ENCODE results near the gene NPTXR.
"Not testable (repeated sequence)": the region's sequence is repeated elsewhere in the genome, so short reads cannot be mapped to it uniquely, and the experiment has no call there.

Gene NPTXR

DNA sequence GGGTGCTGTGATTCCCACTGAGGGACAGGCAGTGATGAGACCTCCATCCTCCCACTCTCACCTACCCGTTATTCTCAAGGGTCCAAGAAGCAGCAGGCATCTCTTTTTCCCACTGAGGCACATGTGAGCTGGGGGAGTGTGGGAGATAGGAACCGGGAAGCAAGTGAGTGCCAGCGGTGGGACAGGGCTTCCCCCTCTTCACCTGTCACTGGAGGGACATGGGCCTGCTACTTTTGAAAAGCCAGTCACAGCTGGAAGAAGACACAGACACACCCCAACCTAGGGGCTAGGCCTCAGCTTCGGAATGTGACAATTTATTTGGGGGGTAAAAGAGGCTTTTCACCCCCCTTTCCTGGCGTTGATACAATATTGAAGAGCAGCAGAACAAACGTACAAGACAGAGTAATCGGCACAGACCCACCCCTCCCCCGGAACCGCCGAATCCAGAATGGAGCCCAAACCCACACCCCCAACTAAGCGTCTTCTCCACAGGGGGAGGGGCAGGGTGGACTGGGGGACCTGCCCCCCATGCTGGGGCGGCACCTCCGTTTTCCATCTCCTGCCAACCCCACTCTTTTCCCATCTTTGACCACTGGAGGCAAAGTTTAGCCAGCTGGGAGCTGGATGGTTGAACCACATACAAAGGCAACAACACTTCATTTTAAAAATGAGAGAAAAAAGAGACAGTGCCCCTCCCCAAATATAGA lies 17.5 kb upstream of the NPTXR start:
- TF ChIP-seq, protein P1, sequence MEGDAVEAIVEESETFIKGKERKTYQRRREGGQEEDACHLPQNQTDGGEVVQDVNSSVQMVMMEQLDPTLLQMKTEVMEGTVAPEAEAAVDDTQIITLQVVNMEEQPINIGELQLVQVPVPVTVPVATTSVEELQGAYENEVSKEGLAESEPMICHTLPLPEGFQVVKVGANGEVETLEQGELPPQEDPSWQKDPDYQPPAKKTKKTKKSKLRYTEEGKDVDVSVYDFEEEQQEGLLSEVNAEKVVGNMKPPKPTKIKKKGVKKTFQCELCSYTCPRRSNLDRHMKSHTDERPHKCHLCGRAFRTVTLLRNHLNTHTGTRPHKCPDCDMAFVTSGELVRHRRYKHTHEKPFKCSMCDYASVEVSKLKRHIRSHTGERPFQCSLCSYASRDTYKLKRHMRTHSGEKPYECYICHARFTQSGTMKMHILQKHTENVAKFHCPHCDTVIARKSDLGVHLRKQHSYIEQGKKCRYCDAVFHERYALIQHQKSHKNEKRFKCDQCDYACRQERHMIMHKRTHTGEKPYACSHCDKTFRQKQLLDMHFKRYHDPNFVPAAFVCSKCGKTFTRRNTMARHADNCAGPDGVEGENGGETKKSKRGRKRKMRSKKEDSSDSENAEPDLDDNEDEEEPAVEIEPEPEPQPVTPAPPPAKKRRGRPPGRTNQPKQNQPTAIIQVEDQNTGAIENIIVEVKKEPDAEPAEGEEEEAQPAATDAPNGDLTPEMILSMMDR (IDR thresholded peaks at IDR 0.05; ENCODE audit: extremely low read depth, insufficient read depth, missing control alignments): no peak
- in situ Hi-C loops (cut with MboI; ENCODE audit: low pct_unique_long_range_greater_than_20kb, low sequenced_read_pairs, unreplicated experiment): no loop called here

DNA sequence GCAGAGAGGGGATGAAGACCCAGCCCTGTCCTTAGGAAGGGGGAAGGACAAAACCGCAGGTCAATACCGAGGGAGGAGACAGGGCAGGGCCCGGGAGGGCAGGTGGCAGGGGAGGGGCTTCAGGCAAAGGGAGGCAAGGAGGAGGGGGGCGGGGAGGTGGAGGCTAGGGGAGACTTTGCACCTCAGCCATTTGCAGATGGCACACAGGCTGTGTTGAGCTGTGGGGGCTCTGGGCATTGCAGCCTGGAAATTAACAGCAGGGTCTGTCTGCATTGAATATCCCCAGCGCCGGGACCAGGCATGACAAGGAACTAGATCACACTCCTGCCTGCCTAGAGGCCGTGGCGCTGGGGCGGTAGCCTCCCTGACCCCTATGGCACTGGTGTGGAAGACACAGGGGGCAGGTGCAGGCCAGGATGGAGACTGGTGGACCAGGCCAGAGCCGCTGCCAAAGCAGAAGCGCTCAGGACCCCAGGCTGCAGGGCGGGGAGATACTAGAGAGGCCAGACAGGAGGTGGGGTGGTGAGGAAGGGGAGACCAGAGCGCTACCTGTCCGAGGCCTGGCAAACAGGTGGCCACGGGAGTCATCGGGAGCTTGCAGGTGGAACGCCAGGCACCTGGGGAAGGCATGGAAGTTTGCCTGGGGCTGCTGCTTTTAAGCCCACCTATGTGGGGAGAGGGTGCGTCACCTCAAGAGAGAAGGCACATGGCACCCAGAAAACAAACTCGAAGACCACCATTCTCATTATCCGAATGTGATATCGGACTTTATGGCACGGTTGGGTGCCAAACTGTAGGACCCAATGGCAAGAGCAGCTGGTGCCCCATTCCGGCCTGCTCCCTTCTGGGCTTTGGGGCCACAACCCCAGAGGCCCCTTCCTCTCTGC lies 16.7 kb upstream of the NPTXR start:
- TF ChIP-seq, protein P1 (IDR thresholded peaks at IDR 0.05; ENCODE audit: extremely low read depth, insufficient read depth, missing control alignments): no peak
- in situ Hi-C loops (cut with MboI; ENCODE audit: low pct_unique_long_range_greater_than_20kb, low sequenced_read_pairs, unreplicated experiment): no loop called here
- no peak for DNase-seq (ENCODE audit: low spot score)

More for the DNA sequence above, 17.5 kb upstream of the NPTXR start:
- no peak for DNase-seq (ENCODE audit: low spot score)

DNA sequence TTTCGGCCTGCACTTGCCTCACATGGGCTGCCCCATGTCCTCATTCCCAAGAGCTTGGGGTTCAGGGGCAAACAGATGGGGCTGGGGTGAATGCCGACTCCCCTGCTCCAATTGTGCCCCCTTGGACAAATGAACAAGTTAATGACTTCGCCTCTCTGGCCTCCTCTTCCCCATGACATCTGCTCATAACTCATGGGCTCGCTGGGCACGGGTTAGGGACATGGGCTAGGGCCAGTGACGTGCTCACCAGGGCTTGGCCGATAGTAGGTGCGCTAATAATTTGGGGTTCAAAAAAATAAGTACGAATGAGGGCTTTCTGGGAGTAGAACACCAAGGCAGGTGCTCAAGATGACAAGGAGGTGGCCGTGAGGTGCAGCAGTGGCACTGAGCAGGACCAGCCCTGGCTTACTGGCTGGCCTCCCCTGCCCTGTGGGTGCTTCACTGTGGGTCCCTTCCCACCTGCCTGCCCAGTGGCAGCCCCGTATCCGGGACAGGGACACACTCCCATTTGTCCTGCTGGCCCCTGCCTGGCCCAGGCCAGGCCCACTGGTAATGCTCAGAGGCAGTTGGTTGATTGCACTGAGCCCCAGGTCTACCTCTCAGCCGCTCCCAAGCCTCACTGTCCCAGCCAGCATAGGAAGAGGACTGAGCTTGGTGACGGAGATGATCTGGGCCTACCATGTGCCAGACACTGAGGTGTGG lies 15.9 kb upstream of the NPTXR start:
- DNase-seq (ENCODE audit: low spot score): no peak
- in situ Hi-C loops (cut with MboI; ENCODE audit: low pct_unique_long_range_greater_than_20kb, low sequenced_read_pairs, unreplicated experiment): no loop called here
- TF ChIP-seq, protein P1 (IDR thresholded peaks at IDR 0.05; ENCODE audit: extremely low read depth, insufficient read depth, missing control alignments): no peak

DNA sequence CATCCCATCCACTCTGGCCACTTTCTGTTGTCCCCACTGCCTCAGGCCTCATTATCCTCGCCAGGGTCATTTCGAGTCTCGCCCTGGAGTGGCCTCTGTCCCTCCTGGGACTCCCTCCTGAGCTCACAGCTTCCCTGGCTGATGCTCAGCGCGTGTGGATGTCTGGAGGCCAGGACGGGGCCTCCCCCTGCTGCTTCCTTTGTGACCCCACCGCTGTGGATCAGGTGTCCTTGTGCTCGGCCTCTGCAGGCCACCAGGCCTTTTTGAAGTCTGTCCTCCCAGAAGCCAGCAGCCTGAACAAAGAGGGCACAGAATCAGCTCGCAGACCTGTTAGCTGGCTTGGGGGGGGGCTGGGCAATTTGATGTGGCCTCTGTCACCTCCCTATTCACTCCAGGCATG lies 14.7 kb upstream of the NPTXR start:
- DNase-seq (ENCODE audit: low spot score): no peak
- in situ Hi-C loops (cut with MboI; ENCODE audit: low pct_unique_long_range_greater_than_20kb, low sequenced_read_pairs, unreplicated experiment): no loop called here
- TF ChIP-seq, protein P1 (IDR thresholded peaks at IDR 0.05; ENCODE audit: extremely low read depth, insufficient read depth, missing control alignments): no peak

DNA sequence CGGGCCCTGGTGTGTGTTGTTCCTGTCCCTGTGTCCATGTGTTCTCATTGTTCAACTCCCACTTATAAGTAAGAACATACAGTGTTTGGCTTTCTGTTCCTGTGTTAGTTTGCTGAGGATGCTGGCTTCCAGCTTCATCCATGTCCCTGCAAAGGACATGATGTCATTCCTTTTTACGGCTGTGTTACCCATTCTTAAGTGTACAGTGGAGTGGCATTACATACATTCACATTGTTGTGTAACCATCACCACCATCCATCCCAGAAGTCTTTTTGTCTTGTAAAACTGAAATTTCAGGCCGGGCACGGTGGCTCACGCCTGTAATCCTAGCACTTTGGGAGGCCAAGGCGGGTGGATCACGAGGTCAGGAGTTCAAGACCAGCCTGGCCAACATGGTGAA lies 10.6 kb upstream of the NPTXR start:
- DNase-seq (ENCODE audit: low spot score); in situ Hi-C loops (cut with MboI; ENCODE audit: low pct_unique_long_range_greater_than_20kb, low sequenced_read_pairs, unreplicated experiment): not testable (repeated sequence)

DNA sequence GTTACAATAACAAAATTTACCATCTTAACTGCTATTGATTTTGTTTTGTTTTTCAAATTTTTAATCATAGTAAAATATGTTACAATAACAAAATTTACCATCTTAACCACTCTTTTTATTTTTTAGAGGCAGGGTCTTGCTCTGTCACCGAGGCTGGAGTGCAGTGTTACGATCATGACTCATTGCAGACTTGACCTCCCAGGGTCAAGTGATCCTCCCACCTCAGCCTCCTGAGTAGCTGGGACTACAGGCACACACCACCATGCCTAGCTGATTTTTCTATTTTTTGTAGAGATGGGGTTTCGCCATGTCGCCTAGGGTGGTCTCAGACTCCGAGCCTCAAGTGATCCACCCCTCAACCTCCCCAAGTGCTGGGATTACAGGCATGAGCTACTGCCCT lies 10.1 kb upstream of the NPTXR start:
- in situ Hi-C loops (cut with MboI; ENCODE audit: low pct_unique_long_range_greater_than_20kb, low sequenced_read_pairs, unreplicated experiment); DNase-seq (ENCODE audit: low spot score): not testable (repeated sequence)

DNA sequence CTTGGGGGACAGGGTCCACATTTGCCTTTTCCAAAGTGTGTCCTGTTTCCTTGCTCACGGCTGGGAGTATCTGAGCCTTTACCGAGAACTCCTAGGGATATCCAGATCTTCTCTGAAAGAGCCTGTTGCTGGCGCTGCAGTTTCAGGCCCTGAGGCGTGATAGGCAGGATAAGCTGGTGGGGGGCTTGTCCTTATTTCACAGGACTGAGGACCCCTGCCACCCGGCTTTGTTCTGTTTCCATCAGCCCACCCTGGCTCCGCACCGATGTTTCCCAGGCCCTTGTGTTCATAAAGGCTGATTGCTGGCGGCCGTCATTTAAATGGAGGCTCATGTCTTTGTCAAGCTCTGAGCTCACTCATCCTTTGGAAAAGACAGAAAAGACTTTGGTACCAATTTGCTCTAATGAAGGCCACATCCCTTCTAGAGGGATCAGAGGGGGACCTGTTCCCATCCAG lies 9.4 kb upstream of the NPTXR start:
- in situ Hi-C loops (cut with MboI; ENCODE audit: low pct_unique_long_range_greater_than_20kb, low sequenced_read_pairs, unreplicated experiment): no loop called here

More for the DNA sequence above, 9.4 kb upstream of the NPTXR start:
- no peak for DNase-seq (ENCODE audit: low spot score)
- TF ChIP-seq, protein P1 (IDR thresholded peaks at IDR 0.05; ENCODE audit: extremely low read depth, insufficient read depth, missing control alignments): no peak
